Measurements from ENCODE around the gene TTYH2. TPM values are rescaled to one million over a fixed set of nuclear protein-coding genes. Genes with fewer than 3 reads are reported as not detected.

The TTYH2 gene
- total and polyA plus RNA-seq, 10 of the 15 experiments (the other 5 are each of a cell fraction or from before 2014, with no cell fraction given) = 0.26 to 25.2 (median 6.6) TPM

DNA sequence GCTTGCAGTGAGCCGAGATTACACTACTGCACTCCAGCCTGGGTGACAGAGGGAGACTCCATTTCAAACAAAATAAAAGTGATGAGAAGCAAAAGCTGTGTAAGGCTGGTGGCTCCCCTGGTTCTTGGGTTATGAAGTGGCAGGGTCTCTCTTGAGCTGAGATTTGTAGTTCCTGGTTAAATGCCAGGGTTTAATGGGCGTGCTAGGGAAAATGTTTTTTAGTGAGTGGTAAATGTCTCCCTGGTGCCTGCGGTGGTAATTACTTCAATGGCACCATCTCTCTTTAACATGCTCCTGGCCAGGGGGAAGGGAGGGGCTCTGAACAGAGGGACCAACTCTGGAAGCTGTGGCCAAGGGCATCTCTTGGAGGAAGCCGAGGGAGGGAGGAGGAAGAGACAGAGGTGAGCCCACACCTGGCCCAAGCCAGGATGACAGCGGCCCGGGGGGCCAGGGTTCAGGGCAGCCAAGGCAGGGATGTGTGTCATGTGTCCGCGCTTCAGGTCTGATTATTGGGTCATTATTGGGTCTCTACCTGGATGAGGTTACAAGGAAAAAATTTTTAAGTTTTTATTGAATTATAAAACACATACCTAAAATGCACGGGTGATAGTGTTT lies 27.7 kb upstream of the TTYH2 start:
- H2AFZ ChIP-seq (ENCODE audit: control insufficient read depth, low read depth, low read length) = no peak overlapping the region
- H3K9me3 ChIP-seq (replicated peaks; ENCODE audit: control insufficient read depth, insufficient read depth, low read length) = no peaks in the 10 kb centered on the region
- no TSS peak for BruUV-seq (replicated peaks)
- in situ Hi-C loops (cut with MboI) (no loop called here), intact Hi-C loops (cut with micrococcal nuclease; ENCODE audit: unreplicated experiment) (no loop called here)
- no peak overlapping the region for H3K9ac ChIP-seq (ENCODE audit: control insufficient read depth, insufficient read depth, low read length)
- H3K27ac ChIP-seq (ENCODE audit: control insufficient read depth, insufficient read depth) = no peak overlapping the region
- ATAC-seq = no peak
- ChIA-PET POLR2A (no interaction called here), SMC1A (ENCODE audit: uncharacterized antibody, unreplicated experiment) (no interaction called here), RAD21 (ENCODE audit: unreplicated experiment) (no interaction called here), CTCF (interaction anchor here (1.3 kb wide), 1 partner anchor 14 kb away, joined by 3 read pairs; no protein-coding TSS in a partner anchor)
- H3K79me2 ChIP-seq (ENCODE audit: control insufficient read depth, insufficient read depth, low read length) = no peaks in the 10 kb centered on the region
- H4K20me1 ChIP-seq (ENCODE audit: control insufficient read depth, insufficient read depth) = no peaks in the 10 kb centered on the region
- H3K36me3 ChIP-seq (ENCODE audit: control insufficient read depth in 2 of 2, insufficient read depth in 2 of 2, low read length in 1 of 2) = no peaks in the 10 kb centered on the region
- no peak overlapping the region for H3K4me3 ChIP-seq
- FAIRE-seq = no peak
- H3K4me1 ChIP-seq (ENCODE audit: control insufficient read depth, insufficient read depth, low read length) = no peaks in the 10 kb centered on the region
- 37% methylated on average over 9 of the region's 9 CpGs for WGBS (ENCODE audit: insufficient coverage, insufficient replicate concordance, low lambda C conversion rate, missing lambda C conversion rate)
- H3K4me2 ChIP-seq (ENCODE audit: control insufficient read depth, insufficient read depth) = no peak overlapping the region
- DNase-seq (ENCODE audit: low read depth, low spot score) = no peak
- H3K27me3 ChIP-seq (replicated peaks in 1 of 2; ENCODE audit: control insufficient read depth in 2 of 2, insufficient read depth in 2 of 2, low read length in 1 of 2) = no peaks in the 10 kb centered on the region; a peak in 1 of 4 replicates
- no peak for TF ChIP-seq SIN3A (IDR thresholded peaks at IDR 0.05; ENCODE audit: low read depth, low read length)
- TF ChIP-seq HCFC1 (IDR thresholded peaks at IDR 0.05; ENCODE audit: low read length) = no peak
- no peak for TF ChIP-seq HDGF (IDR thresholded peaks at IDR 0.05)
- TF ChIP-seq, protein P1, sequence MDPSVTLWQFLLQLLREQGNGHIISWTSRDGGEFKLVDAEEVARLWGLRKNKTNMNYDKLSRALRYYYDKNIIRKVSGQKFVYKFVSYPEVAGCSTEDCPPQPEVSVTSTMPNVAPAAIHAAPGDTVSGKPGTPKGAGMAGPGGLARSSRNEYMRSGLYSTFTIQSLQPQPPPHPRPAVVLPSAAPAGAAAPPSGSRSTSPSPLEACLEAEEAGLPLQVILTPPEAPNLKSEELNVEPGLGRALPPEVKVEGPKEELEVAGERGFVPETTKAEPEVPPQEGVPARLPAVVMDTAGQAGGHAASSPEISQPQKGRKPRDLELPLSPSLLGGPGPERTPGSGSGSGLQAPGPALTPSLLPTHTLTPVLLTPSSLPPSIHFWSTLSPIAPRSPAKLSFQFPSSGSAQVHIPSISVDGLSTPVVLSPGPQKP (IDR thresholded peaks at IDR 0.05; ENCODE audit: low read depth, low read length) = no peak
- TF ChIP-seq CBX5 (IDR thresholded peaks at IDR 0.05; ENCODE audit: low read depth) = no peak
- TF ChIP-seq FOS (IDR thresholded peaks at IDR 0.05; ENCODE audit: borderline replicate concordance, extremely low read depth, insufficient read length) = no peak
- TF ChIP-seq ZNF274 (IDR thresholded peaks at IDR 0.05; ENCODE audit: insufficient read depth, insufficient read length) = no peak
- no peak for TF ChIP-seq MLLT1 (IDR thresholded peaks at IDR 0.05)
- TF ChIP-seq MTA2 (IDR thresholded peaks at IDR 0.05; ENCODE audit: low read depth) = no peak
- TF ChIP-seq, protein P2, sequence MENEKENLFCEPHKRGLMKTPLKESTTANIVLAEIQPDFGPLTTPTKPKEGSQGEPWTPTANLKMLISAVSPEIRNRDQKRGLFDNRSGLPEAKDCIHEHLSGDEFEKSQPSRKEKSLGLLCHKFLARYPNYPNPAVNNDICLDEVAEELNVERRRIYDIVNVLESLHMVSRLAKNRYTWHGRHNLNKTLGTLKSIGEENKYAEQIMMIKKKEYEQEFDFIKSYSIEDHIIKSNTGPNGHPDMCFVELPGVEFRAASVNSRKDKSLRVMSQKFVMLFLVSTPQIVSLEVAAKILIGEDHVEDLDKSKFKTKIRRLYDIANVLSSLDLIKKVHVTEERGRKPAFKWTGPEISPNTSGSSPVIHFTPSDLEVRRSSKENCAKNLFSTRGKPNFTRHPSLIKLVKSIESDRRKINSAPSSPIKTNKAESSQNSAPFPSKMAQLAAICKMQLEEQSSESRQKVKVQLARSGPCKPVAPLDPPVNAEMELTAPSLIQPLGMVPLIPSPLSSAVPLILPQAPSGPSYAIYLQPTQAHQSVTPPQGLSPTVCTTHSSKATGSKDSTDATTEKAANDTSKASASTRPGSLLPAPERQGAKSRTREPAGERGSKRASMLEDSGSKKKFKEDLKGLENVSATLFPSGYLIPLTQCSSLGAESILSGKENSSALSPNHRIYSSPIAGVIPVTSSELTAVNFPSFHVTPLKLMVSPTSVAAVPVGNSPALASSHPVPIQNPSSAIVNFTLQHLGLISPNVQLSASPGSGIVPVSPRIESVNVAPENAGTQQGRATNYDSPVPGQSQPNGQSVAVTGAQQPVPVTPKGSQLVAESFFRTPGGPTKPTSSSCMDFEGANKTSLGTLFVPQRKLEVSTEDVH (IDR thresholded peaks at IDR 0.05; ENCODE audit: low read depth, partially characterized antibody) = no peak
- no peak for TF ChIP-seq ETV6 (conservative IDR thresholded peaks at IDR 0.05 in 1 of 2, IDR thresholded peaks at IDR 0.05 in 1 of 2; ENCODE audit: borderline replicate concordance in 1 of 2, low read depth in 1 of 2)
- no peak for TF ChIP-seq TCF12 (IDR thresholded peaks at IDR 0.05; ENCODE audit: low read depth, low read length)
- TF ChIP-seq NR2C2 (IDR thresholded peaks at IDR 0.05; ENCODE audit: borderline replicate concordance, control insufficient read depth, insufficient read length, low read depth) = no peak
- no peak for TF ChIP-seq GATAD2B (conservative IDR thresholded peaks at IDR 0.05; ENCODE audit: low read depth)
- no peak for TF ChIP-seq KAT2A (conservative IDR thresholded peaks at IDR 0.05; ENCODE audit: control insufficient read depth, low read depth, low read length)
- TF ChIP-seq BCLAF1 (IDR thresholded peaks at IDR 0.05) = no peak

Measured in GM12878 (cell line).